Ramos (cell line): ENCODE measurements around the gene EIF3J.
"Not testable (repeated sequence)": the region's sequence is repeated elsewhere in the genome, so short reads cannot be mapped to it uniquely, and the experiment has no call there.

Experiments used
- in situ Hi-C: fragments of 300-500 bp; cut with MboI; formaldehyde crosslinking; loops from one replicate; pipeline ENCODE4 v1.14.3; 2022; ENCODE audit warnings: low sequenced_read_pairs; ENCODE audit not compliant: unreplicated experiment

Gene EIF3J

DNA sequence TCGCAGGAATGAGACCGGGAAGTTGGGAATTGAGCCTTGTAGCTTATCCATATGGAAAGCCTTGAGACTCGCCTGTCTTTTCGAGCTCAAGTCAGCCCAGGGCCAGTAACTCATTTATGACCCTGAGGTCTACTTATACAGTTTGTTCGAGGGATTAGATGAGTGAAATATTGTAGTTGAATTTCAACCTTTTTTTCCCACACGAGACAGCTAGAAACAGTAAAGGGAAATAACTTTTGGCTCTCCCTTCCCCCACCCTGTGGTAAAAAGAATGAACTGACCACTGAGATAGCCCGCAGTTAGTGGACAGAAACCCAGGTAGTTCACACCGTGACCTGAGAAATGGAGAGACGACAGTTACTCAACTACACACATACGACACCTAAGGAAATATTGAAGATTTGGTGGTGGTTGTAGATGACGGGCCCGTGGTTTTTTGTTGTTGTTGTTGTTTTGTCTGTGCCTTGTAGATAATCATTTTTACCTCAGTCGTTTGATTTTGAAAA, 841 bp downstream of the EIF3J start:
- in situ Hi-C loops = no loop called here

- in situ Hi-C loops = no loop called here
Observed at GRCh38 chr15:44541282-44541958, 4.5 kb downstream of the EIF3J start.

DNA sequence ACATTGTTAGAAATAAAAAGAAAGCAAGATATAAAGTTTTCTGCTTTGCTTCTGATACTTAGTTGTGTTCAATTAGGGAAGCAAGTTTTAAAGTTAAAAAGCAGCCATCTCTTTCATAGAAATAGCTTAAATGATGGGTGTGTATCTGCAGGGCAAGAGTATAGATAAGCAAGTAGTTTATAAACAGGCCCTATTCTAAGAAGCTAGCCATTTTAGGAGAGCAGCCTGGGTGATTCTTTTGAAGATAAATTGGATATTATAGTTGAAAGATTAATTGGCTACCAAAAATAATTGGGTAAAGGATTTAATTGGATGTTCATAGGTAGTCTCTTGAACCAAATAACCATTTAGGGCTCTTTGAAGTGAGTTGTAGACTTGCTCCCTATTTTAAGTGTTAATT, 5.6 kb downstream of the EIF3J start:
- in situ Hi-C loops = no loop called here

DNA sequence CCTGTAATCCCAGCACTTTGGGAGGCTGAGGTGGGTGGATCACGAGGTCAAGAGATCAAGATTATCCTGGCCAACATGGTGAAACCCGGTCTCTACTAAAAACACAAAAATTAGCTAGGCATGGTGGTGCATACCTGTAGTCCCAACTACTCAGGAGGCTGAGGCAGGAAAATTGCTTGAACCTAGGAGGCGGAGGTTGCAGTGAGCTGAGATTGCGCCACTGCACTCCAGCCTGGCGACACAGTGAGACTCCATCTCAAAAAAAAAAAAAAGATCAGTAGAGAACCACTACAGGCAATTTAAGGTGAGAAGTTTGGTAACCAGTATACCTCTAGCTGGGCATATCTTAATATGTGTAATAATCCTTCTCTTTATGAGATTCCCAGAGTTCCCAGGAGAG, 7.8 kb downstream of the EIF3J start:
- in situ Hi-C loops = not testable (repeated sequence)

DNA sequence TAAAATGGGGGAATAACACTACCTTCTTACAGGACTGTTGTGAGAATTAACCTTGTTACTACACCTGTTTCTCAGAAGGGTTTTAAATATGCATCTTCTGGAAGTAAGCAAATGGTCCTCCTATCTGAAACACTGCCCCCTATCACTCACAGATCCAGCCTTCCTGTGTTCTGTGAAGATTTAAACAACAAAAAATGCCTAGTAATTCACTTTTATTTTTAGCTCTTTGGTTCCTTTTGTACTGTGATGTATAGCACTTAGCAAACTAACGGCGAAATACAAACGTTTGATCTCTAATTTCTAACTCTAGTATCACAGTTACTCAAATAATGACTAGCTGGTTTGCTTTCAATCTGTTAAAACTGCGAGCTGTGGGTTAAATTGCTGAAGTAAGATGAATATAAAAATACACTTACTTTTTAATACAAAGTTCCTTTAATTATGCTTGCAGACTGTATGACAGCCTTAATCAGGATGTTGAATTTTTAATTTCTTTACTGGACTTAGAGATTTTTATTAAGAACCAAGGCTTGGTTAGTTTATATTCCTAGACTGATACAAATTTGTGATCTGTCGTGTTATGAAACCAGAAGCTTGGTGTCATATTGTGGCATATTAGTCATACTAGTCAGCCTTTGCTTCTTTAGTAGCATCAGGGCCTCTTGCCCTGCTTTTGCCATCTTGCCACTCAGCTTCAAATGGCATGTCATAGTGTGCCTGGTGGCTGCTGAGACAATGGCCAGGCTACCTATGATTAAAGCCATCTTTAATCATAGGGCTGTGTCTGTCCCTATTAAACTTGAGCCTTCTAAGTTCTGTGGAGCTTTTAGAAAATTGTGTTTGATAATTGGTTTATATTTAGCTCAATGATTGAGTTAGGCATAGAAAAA, 9.2 kb downstream of the EIF3J start:
- in situ Hi-C loops = no loop called here

DNA sequence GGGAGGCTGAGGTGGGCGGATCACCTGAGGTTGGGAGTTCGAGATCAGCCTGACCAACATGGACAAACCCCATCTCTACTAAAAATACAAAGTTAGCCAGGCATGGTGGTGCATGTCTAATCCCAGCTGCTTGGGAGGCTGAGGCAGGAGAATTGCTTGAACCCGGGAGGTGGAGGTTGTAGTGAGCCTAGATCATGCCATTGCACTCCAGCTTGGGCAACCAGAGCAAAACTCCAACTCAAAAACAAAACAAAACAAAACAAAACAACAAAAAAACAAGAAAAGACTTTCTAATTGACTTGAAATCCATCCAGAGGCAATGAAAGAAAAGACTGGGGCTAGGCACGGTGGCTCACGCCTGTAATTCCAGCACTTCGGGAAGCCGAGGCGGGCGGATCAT, 12.2 kb downstream of the EIF3J start:
- in situ Hi-C loops = not testable (repeated sequence)

DNA sequence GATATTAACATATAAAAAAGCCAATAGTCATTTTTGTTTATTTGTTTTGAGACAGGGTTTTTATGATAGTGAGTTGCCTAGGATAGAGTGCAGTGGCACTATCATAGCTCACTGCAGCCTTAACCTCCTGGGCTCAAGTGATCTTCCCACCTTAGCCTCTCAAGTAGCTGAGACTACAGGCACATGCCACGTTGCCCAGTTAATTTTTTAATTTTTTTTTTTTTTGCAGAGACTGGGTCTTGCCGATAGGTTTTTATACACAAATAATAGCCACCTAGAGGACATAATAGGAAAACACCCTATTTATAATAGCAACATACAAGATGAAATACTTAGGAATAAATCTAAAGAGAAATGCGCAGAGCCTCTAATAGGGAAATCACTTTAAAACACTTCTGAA, 13.3 kb downstream of the EIF3J start:
- in situ Hi-C loops = no loop called here

- in situ Hi-C loops = no loop called here
Observed at GRCh38 chr15:44550734-44551133, 13.8 kb downstream of the EIF3J start.

DNA sequence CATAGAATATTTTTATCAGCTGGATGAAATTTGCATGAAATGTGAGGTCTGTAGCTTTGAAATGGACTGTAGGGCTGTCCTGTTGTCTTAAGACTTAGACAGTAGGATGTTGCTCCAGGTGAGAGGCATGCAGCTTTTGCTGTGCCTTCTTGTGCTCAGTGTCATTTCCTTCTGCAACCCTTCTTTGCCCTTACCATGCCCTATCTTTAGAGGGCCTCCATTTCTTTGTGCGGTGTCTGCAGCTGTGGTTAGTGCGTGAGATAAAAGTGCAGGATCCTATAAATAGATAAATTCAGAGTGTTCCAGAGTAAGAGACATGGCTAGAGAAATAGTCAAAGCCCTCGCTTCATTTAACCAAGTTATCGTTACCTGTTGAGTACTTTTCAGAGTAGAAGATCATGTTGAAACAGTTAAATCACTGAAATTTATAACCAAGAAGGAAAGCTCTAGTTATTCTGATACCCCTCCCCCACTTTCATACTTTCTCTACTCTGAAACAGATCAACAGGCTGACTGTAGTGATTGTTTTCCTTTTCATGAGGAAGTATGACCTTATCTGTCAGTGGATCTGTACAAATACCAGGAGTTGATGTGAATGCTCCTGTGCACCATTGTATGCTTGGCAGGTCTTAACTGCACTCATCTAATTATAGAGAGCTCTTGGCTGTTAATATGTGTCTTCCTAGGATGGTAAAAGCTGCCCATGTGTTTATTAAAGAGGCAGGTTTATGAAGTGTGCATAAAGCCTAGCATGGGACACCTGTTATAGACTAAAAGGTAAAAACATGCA, 18.2 kb downstream of the EIF3J start:
- in situ Hi-C loops = no loop called here

- in situ Hi-C loops = not testable (repeated sequence)
Observed at GRCh38 chr15:44560926-44561325, 24.0 kb downstream of the EIF3J start.

DNA sequence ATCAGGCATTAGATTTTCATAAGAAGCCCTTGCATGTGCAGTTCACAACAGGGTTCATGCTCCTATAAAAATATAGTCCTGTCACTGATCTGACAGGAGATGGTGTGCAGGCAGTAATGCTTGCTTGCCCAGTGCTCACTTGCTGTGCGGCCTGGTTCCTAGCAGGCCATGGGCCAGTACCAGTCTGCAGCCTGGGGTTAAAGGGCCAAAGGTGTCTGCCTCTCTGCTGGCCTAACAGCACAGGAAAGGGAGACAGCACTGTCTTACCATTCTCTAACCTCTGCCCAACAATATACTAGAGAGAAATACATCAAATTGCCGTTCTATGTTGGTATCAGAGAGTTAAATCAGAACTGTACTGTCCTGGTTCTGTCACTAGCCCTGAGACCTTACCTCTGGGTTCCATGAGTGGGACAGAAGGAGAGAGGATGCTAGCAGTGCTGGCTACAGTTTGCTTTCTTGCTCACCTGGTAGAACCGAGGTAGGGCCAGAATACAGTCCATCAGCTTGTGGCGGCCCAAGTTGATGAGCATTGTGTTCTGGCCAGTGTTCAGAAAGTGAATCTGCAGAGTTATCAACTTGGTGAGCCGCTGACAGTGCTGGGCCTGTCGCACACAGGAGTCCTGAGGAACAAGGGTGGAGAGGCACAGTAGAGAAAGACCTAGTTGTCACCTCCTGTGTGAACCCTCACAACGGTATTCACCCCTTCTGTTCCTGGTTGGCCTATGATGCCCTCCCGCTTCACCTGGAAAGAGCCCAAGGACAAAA, 28.6 kb downstream of the EIF3J start:
- in situ Hi-C loops = no loop called here

GRCh38 chr15:44566155-44566540, 29.2 kb downstream of the EIF3J start:
- in situ Hi-C loops = no loop called here

DNA sequence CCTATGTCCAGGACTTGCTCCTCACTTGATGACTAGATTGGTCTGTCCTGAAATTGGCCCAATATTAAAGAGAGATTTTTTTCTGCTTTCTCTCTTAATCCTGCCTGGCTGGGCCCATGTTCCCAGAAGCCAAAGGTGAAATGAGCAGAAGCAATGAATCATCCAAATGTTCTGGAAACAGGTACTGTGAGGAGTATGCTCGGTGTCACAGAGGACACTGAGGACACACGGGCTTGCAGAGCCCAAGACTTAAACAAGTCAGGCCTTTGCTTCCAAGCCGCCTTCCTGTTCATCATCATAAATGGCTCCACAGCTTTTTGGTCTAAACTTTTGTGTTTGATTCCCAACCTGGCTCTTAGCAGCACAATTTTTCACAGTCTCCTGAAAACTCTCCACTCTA, 31.4 kb downstream of the EIF3J start:
- in situ Hi-C loops = no loop called here

DNA sequence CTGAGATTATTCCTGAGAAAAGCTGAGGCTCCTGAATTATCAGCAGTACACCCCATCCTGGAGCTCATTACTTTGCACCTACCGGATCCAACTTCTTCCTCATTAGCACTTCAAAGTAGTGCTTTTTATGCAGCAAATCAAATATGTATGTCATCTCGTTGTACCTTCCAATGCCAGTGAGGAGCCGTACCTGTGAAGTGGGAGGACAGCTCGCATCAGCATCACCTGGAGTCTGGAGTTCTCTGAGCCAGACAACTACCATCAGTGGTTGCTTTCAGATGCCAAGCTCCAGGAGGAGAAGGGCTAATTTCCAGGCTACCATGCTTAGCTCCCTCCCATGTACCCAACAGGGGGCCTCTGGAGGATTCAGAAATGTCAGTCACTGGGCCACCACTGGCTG, 32.4 kb downstream of the EIF3J start:
- in situ Hi-C loops = no loop called here

GRCh38 chr15:44570361-44570760, 33.4 kb downstream of the EIF3J start:
- in situ Hi-C loops = no loop called here

GRCh38 chr15:44573386-44573785, 36.4 kb downstream of the EIF3J start:
- in situ Hi-C loops = no loop called here

- in situ Hi-C loops = no loop called here
Observed at GRCh38 chr15:44574734-44575133, 37.8 kb downstream of the EIF3J start.

DNA sequence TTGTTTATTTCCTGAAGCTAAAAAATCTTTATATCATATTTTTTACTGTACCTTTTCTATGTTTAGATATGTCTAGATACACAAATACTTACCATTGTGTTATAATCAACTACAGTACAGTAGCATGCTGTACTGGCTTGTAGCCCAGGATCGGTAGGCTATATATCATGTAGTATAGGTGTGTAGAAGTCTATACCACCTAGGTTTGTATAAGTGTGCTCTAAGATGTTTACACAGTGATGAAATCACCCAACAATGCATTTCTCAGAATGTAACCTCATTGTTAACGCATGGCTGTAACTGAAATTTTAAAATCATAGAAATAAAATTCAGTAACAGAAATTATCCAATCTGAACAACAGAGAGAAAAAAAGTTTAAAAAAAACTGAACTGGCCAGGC, 43.2 kb downstream of the EIF3J start:
- in situ Hi-C loops = loop anchor here (10.0 kb wide), 1 partner anchor 155 kb away; the partner anchor contains the start of gene TRIM69

DNA sequence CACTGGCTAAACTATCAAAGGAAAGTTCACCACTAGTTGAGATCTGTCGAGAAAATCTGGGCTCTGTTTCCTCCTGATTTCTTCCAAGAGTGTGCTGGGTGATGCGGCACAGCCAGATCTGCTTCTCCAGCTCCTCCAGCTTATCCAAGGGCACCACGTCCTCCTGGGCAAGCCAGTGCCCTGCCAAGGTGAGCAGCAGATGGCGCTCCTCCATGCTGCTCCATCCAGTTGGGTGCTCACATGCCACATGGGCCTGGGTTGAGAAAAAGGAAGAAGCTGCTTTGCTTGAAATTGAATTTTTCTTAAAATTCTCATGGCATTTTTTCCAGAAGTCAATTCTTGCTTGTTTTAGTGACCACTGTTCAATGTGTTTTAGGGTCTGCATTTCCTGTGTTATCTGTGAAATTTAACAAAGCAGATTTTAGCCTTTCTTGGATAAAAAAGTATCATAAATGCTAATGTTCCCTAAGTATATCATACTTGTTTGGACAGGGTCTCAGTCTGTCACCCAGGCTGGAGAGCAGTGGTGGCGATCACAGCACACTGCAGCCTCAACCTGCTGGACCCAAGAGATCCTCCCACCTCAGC, 47.3 kb downstream of the EIF3J start:
- in situ Hi-C loops = loop anchor here (10.0 kb wide), 1 partner anchor 151 kb away; the partner anchor contains the start of gene TRIM69
